LoVo (cell line): ENCODE results near the gene GRM4.
"Not testable (repeated sequence)": the region's sequence is repeated elsewhere in the genome, so short reads cannot be mapped to it uniquely, and the experiment has no call there.

Source experiments
- DNase-seq: peaks from one replicate; pipeline ENCODE4 v3.0.0-alpha.2; 2016; ENCODE audit warnings: low spot score

Gene GRM4

DNA sequence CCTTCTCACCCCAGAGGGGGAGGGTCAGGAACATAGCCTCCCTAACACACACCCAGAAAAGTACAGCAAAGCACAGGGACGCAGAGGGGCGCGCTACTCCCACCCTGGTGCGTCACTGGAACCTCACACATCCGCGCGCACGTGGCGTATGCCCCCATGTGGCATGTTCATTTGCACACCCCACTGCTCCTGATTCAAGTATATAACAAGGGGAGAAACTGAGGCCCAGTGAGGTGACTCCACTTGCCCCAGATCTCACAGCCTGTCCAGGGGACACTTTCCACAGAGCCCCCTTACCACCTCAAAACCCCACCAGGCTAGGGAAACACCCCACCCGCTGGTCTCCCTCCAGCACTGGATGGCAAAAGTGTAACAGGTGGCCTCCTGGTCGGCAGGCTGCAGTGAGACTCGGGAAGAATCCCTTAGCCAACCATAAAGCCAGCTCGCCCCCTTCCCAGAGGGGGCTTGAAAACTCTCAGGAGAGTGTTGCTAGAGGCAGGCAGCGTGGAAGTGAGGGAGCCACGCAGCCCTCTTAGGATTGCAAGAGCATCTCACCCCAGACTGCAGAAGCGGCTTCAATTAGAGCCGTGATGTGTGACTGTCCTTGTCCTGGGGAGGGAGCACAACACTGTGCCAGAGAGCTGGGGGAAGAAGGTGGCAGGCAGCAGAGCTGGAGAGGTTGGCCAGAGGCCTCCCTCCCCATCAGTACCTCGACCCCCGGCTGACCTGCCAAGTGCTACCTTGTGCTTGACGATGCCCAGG is at the start of gene GRM4:
GRM4 (minus strand) TSS at position 67 of the 762 bp plus-strand sequence. CDS start 12,591 bp downstream, outside the sequence.
- no peak for DNase-seq

DNA sequence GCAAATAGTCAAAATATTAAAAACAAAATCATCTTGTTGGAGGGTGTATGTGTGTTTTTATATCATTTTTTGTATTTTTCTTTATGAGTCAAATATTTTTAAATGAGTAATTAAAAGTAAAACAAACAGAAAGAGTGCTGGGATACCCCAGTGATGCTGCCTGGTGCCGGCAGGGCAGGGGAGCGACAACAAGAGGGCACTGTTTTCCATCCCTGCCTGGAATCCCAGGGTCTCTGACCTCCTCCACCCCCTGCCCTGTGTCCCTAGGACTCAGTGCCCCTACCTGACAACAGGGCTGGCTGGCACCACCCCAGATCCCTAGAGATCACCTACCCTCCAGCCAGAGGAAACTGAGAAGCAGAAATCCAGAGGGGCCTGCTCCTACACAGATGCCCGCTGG is 48.9 kb upstream of the GRM4 start:
- DNase-seq, result no peak

DNA sequence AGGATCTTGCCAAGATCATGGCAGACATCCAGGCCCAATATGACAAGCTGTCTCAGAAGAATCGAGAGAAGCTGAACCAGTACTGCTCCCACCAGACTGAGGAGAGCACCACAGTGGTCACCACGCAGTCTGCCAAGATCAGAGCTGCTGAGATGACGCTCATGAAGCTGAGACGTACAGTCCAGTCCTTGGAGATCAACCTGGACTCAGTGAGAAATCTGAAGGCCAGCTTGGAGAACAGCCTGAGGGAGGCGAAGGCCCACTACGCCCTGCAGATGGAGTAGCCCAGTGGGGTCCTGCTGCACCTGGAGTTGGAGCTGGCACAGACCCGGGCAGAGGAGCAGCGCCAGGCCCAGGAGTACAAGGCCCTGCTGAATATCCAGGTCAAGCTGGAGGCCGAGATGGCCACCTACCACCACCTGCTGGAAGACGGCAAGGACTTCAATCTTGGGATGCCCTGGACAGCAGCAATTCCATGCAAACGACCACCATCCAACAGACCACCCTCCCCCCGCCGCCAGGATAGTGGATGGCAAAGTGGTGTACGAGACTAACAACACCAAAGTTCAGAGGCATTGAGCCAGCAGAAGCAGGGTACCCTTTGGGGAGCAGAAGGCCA is 44.7 kb upstream of the GRM4 start:
- DNase-seq, result no peak

DNA sequence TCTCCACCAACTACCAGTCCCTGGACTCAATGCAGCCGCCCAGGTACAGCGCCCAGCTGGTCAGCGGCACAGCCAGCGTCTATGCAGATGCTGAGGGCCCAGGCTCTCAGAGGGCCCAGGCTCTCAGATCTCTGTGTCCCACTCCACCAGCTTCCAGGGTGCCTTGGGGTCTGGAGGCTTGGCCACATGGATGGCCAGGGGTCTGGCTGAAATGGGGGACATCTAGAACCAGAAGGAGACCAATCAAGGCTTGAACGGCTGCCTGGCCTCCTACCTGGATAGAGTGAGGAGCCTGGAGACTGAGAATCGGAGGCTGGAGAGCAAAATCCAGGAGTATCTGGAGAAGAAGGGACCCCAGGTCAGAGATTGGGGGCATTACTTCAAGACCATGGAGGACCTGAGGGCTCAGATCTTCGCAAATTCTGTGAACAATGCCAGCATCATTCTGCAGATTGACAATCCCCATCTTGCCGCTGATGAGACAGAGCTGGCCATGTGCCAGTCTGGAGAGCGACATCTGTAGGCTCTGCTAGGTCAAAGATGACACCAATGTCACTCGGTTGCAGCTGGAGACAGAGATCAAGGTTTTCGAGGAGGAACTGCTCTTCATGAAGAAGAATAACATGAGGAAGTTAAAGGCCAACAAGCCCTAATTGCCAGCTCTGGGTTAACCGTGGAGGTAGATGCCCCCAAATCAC is 44.1 kb upstream of the GRM4 start:
- DNase-seq, result no peak

DNA sequence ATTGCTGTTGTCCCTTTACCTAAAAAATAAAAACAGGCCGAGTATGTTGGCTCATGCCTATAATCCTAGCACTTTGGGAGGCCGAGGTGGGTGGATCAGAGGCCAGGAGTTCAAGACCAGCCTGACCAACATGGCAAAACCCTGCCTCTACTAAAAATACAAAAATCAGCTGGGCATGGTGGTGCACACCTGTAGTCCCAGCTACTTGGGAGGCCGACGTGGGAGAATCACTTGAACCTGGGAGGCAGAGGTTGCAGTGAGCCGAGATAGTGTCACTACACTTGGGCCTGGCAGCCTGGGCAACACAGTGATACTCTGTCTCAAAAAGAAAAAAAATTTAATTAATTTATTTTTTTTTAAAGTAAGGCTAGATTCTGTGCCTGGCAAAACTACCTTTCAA is 38.8 kb upstream of the GRM4 start:
- DNase-seq, result not testable (repeated sequence)

DNA sequence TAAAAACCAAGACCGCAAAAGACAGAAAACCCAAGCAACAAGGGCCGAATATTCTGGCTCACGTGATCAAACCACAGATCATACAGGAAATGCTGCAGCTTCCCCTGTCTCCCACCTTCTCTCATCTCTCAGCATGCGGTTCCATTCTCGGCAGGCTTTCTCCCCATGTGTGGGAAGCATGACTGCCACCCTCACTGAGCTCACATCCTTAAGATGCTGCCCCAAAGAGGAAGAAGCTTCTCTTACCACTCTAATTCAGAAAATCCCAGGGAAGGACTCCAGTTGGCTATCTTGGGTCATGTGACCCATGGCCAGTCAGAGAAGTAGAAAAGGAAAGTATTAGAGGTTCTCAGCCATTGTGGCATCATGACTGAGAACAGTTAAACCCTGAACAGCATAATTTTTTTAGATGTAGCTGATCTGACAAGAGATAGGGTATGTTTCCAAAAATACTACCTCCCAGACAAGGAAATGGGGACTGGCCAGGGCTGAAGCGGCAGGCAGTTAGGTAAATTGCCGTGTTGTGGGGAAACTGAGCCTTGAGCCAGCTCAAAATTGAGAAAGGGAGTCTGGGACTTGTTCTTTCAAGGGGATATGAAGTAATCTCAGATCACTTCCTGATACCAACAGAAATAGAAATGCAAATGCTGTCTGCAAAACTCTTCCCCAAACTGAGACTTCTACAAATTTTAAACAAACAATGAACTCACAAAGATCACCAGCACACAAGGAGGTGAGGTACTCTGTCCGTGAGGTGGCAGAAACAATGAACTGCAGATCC is 37.1 kb upstream of the GRM4 start:
- DNase-seq, result no peak

DNA sequence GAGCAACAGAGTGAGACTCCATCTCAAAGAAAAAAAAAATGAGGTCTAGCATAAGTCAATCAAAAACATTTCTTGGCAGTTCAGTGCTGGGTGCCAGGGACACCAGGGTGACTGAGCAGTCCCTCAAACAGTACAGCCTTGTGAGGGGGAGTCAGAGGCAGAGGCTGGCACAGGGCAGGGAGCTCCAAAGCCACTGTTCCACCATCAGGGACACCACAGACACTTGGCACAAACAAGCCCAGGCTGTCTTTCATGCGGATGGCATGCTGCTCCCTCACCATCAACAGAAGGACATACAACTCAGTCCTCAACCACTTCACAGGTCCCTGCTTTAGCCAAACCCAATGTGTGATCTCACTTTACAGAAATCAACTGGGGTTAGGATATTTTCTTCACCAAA is 36.0 kb upstream of the GRM4 start:
- DNase-seq, result no peak

DNA sequence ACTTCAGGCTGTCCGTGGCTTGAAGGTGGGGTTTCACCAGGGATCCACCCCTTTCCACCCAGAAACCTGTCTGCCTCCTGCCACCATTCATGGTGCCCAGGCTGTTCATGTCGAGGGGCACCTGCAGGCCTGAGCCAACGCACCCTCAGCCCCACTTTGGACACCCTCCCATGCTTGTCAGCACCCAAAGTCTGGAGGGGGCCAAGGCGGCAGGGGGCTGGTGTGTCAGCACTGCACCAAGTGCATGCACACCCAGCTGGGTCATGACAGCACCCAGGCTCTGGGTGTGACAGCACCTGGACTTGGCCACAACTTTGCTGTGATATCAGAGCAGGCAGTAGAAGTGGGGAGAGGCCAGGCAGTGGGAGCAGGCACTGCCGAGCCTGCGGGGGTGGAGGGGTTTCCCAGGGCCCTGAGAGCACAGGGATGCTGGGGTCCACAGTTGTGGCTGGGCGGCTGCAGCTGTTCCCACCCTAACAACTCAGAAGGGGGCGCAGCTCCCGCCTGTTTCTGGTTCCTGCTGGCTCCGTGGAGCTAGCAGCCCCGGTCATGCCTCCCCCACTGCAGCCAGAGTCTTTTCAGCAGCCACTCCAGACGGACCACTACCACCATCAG is 33.3 kb upstream of the GRM4 start:
- no peak for DNase-seq

DNA sequence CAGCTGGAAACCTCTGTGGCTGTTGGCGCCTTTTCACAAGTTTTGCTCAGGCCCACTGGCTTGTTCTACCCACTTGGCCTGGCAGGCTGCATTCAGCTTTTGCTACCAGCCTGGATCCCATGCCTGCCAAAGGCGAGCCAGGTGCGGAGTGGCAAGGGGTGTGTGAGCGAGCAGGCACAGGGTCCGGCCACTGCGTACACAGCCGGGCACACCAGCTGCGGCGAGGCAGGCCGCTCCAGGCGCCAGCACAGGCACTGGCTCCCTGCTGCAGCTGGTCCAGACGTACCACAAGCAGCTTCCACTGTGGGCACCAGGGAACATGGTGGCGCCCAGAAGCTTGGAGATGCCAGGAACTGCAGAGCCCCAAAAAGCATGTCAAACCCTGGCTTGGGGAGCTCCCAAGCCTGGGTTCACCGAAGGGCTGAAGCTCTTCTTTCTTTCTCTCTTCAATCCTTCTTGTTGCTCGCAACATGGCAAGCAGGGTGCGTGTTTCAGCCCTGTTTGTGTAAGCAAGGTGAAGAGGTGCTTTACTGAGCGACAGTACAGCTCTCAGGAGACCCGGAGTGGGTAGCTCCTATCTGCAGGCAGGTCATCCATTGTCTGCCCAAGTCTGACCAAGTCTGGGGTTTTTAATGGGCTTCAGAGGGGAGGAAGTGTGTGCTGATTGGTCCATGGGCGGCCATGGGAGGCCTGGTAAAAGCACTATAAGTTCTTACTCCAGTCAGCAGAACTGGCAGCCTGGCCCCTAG is 32.6 kb upstream of the GRM4 start:
- no peak for DNase-seq

DNA sequence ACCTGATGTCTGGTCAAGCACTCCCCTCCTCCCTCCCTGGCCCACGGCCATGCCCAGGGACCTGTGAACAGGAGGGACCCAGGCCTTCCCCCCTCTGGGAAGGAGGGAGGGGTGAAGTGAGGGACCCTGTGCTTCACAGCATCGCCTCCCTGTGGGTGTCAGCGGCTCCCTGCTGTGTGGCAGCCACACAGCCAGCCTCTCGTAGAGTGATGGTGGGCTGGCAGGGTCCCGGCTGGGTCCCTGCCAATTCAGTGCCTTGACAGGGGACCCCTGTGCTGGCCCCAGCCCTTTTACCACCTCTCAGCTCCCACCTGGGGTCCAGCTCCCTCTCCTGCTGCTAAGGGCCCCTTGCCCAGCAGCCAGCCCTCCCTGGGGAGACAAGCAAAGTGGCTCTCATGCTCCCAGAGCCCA is 31.3 kb upstream of the GRM4 start:
- no peak for DNase-seq

DNA sequence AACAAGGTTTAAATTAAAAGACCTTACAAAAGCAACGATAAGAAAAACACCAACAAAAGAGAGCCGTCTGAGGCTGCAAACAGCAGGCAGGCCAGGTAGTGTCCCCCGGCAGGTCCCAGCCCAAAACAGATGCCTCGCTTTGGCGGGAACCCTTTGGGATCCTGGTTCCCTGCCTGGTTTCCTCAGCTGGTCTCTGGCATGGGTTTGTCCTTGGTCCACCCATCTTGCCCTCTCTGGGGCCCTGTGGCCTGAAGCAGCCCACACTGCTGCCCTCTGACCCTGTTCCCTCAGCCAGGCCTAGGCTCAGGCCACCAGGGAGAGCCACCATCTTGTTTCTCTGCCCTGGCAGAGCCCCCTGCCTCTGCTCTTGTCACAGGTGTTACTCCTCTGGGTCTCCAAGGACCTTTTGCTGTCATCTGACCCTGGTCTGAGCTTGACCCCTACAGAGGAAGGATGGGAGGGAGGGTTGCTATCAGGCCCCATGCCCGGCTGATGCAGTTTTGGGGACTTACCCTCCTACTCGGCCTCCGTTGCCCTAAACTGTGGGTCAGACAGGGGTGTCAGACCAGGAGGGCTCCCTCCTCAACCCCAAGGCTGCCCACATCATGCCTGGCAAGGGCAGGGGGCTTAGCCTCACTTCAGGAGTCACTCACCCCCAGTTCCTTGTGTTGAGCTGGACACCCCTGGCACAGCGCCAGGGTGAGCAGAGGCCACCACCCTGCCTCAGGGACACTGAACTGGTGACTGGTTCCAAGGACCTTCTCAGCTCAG is 30.6 kb upstream of the GRM4 start:
- no peak for DNase-seq

DNA sequence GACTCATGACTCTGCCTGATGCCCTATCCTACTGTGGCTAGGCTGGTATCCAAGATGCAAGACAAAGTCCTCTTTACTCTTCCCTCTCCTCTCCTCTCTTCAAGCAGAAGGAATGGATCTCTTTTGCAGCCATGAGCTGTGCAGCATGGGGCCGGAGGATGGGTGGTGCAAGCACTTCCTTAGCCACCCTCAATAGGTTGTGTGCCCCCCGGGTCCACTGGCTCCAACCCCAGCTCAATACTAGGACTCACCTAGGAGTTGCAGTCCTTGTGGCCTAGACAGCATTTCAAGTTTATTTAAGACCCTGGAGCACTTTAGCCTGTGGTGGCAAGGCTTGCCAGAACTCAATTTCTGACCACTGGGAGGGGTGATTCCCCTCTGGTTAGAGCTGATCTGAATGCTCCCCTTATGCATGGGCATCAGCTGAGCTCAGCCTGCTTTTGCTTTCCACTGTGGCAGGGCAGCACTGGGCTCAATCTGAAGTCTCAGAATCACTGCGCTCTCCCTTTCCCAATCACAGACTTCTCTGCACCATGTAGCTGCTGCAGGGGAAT is 29.0 kb upstream of the GRM4 start:
- no peak for DNase-seq

DNA sequence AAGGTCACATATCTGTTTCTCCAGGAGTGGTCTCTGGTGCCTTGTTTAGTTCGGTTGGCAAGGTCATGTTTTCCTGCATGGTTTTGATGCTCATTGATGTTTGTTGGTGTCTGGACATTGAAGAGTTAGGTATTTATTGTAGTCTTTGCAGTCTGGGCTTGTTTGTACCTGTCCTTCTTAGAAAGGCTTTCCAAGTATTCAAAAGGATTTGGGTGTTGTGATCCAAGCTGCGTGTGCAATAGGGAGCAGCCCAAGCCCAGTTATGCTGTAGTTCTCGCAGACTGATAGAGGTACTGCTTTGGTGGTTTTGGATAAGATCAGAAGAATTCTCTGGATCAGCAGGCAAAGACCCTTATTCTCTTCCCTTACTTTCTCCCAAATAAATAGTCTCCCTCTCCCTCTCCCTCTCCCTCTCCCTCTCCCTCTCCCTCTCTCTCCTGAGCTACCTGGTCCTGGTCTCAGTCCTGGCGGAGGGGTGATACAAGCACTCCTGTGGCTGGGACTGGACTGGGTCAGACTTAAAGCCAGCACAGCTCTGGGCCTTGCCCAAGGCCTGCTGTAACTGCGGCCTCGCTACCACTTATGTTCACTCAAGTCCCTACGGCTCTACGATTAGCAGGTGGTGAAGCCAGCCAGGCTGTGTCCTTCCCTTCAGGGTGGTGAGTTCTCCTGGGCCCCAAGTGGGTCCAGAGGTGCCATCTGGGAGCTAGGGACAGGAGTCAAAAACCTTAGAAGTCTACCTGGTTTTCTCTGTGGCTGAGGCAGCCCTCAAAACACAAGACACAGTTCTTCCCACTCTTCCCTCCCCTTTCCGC is 27.3 kb upstream of the GRM4 start:
- DNase-seq, result no peak

DNA sequence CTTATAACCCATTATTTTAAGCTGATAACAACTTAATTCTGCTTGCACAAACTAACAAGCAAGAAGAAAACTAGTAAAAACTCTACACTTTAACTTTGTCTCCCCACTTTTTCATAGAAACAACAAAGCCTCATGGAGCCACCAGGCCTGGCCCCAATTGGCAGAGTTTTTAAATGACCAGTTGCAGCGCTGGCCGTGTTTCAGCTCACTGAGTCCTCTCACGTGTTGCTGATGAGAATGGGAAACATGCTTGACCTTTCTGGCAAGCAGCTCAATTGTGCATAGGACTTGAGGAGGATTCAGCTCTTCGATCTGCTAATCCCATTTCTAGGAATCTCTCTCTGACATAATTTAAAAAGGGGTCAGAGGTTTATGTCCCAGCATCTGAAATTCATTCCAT is 24.5 kb upstream of the GRM4 start:
- no peak for DNase-seq

DNA sequence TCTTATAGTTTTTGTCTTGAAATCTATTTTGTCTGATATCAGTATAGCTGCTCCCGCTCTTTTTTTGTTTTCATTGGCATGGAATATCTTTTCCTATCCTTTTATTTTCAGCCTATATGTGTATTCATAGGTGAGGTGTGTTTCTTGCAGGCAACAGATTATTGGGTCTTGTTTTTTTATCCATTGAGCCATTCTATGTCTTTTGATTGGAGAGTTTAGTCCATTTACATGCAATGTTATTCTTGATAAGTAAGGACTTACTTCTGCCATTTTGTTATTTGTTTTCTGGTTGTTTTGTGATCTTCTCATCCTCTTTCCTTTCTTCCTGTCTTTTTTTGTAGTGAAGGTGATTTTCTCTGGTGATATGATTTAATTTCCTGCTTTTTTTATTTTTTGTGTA is 24.0 kb upstream of the GRM4 start:
- no peak for DNase-seq

DNA sequence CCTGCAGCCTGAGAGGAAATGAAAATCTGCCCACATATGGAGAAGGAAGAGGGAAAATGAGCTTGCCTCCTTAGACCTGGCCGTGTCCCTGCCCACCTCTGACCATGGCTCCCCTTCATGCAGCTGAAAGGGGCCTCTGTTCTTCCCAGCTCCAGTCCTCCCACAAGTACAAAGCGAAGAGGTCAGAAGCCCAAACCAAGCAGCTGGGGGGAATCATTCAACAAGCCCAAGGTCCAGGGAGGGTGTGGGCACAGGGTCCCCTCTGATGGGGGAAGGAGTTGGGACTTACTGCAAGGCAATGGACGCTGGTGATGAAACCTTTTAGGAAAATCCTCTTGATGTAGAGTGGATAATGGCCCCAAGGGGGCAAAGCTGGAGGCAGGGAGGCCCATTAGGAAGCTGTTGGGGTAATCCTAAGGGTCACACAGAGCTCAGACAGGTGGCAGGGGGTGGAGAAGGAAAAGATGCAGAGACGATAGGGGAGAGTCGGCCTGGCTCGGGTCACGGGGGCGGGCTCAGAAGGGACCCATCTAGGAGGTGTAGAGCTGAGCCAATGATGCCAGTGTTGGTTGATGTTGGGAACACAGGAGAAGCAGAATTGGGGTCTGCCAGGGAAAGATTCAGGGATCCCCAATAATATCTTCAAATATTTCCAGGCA is 16.1 kb upstream of the GRM4 start:
- DNase-seq, result no peak

DNA sequence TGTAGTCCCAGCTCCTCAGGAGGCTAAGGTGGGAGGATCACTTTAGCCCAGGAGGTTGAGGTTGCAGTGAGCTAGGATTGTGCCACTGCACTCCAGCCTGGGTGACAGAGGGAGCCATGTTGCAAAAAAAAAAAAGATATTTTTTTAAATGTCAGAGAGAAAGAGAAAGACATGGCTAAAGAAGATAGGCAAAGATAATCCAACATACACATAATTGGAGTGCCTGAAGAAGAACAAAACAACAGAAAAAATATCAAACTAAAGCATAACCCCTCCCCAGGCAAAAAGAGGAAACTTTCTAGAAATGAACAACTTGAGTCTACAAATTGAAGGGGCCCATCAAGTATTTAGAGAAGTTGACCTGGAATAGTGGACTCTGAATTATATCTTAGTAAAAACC is 14.0 kb upstream of the GRM4 start:
- no peak for DNase-seq

DNA sequence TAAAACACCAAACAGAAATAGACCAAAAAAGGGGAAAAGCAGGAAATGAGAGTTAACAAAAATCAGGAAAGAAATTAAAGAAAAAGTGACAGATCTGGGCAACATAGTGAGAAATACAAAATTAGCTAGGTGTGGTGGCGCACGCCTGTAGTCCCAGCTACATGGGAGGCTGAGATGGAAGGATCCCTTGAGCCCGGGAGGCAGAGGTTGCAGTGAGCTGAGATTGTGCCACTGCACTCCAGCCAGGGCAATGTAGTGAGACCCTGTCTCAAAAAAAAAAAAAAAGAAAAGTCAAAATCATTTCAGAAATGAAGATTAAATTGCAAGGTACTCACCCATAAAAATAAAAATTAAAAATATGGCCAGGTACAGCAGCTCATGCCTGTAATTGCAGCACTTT is 13.0 kb upstream of the GRM4 start:
- no peak for DNase-seq

DNA sequence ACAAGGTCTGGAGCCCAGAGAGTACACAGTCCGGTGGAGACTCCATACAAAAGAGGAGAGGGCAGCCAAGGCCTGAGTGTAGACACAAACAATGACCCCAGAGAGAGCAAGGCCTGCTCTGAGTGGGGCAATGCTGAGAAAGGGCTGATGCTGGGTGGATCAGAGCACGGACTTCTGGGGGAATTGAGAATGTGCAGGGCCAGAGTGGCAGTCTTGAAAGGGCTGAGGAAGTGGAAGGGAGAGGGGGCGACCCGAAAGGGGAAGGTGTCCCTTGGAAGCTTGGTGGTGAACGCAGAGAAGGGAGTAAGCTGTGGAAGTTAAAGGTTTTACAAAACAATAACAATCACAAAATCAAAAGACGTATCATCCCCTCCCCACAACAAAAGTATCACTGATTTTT is 12.0 kb upstream of the GRM4 start:
- no peak for DNase-seq
